NCI-H460 (cell line): ENCODE results near the gene C5orf34. TPM values are rescaled to one million over a fixed set of nuclear protein-coding genes. Genes with fewer than 3 reads are reported as not detected.
"Not testable (repeated sequence)": the region's sequence is repeated elsewhere in the genome, so short reads cannot be mapped to it uniquely, and the experiment has no call there.

ENCODE experiments used
- DNase-seq: peaks from one replicate; pipeline ENCODE4 v3.0.0-alpha.2; 2016; ENCODE audit warnings: low read depth; ENCODE audit errors: extremely low read depth
- polyA plus RNA-seq: library from polyadenylated mRNA; depleted of rRNA; stranded (reverse); fragments of >200 nt; gene quantifications from 2 replicates; pipeline ENCODE4 v1.2.3, GENCODE V29; 2014; cell fraction: nucleus; rRNA removed
- total RNA-seq: library from RNA; depleted of rRNA; stranded (reverse); fragments of >200 nt; shearing (Covaris generic); gene quantifications from 2 replicates; pipeline ENCODE4 v1.2.3, GENCODE V29; 2014; rRNA removed

C5orf34 gene, protein sequence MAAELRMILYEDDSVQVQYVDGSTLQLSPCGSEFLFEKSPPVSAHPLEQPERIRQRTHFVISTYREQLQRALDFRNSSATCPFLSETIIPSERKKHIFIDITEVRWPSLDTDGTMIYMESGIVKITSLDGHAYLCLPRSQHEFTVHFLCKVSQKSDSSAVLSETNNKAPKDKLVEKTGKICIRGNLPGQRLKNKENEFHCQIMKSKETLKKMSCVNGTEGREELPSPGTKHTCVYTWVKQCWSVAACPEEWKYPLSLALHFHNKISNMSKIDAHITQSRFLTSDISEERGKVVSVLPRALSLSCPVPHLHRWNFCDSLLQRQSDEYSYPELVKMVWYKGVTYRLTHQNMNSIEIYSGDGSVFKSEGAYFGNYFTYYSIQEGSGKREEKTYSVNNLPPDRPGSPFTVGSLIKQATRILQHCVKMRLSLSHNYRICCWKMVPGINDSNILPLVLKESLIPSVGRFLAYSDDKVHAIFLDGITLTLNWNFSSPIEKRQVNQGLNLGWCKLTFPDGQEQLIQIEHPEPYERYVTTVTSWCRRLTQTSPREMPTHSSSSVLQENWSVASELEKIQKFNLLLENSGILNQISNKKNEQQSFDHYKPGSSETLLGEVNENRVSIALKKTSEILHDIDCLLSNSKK
- 11.5 and 13.1 TPM in 2 replicates for total RNA-seq
- 28.2 and 36.7 TPM in 2 replicates for polyA plus RNA-seq

DNA sequence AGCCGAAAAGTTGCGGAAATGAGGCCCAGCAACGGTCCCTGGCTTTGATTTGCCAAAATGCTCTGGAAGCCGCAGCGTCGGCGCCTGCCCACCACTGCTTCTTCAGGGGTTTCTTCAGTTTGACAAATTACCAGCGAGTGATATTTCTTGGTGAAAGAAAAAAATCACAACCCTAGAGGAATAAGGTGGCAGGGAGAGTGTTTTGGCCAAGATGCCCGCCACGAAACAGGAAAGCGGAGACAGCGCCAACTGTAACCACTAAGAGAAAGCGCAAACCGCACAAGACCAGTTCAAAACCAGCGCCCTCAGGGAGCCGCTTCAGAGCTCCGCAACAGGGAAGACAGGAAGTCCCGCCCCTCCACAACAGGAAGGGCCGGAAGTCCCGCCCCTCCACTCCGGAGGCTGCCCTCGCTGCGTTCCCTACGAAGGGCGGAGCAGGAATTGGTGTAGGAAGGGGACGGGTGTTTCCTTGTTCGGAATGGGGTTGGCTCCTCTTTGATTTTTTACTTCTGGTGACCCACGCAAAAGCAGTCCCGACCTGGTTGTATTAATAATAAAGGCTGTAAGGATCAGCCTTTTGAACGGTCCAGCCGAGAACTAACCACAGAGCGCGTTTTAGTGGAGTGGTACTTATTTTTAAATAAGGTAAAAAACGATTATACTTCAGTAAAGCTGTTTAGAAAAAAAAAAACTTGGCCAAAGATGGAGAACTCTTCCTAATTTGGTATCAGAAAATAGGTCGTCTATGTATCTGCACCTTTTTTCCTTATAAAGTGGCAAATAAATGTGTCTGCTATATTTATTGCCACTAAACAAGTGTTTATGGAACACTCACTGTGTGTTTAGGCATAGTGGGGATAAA, at the start of gene C5orf34:
C5orf34 (minus strand) TSS at position 333 of the 862 bp plus-strand sequence. CDS start 5,809 bp downstream, outside the sequence.
- peak; percentile 95 for DNase-seq

DNA sequence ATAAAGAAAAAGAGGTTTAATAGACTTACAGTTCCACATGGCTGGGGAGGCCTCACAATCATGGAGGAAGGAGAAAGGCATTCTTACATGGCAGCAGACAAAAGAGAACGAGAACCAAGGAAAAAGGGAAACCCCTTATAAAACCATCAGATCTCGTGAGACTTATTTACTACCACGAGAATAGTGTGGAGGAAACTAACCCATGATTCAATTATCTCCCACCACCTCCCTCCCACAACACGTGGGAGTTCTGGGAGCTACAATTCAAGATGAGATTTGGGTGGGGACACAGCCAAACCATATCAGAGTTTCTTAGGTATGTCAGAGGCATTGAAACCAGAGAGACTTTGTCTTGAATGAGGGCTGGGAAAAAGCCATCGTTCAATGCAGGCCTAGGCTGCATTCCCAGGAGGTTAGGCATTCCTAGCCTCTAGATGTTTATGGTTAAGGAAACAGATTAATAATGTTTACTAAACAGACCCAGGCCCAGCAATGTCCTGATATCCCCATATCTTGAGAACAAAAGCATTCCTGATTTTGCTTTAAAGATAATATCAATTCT, 49.4 kb upstream of the C5orf34 start:
- DNase-seq: no peak

DNA sequence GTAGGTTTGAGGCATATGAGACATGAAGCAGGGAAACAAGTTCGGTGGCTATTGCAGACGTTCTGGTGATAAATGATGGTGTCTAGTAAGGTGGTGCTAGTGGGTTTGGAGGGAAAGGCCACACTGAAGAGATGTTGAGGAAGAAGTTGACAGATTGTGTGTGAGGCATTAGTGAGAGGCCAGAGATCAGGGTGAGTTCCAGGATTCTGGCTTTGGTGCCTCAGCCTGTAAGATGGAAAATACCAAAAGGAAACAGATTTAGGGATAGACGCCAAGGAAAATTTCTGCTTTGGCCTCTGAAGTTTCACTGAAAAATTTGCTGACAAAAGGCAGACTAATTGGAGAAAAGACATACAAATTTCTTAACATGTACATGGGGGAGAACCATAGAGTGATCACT, 48.4 kb upstream of the C5orf34 start:
- no peak for DNase-seq

DNA sequence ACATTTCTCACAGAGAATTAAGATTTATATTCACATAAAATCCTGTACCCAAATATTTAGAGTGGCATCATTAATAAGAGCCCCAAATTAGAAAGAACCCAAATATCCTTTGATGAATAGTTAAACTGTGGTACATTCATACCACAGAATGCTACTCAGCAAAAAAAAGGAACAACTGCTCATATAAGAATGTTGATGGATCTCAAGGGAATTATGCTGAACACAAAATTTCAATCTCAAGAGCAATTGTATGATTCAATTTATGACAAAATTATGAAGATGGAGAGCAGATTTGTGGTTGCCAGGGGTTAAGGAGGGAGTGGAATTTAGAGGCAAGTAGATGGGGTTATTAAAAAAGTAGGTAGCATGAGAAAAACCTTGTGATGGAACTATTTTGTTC, 46.4 kb upstream of the C5orf34 start:
- no peak for DNase-seq

DNA sequence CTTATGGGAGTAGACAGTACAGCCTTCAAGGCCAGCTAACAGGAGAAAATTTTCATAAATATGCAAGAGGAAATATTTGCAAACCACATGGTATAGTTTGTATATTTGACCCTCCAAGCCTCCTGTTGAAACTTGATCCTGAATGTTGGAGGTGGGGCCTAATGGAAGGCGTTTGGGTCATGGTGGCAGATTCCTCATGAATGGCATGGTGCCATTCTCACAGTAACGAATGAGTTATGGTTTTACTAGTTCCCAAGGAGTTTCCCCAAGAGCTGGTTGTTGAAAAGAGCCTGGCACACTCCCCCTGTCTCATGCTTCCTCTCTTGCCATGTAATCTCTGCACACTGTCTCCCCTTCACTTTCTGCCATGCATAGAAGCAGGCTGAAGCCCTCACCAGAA, 45.2 kb upstream of the C5orf34 start:
- no peak for DNase-seq

DNA sequence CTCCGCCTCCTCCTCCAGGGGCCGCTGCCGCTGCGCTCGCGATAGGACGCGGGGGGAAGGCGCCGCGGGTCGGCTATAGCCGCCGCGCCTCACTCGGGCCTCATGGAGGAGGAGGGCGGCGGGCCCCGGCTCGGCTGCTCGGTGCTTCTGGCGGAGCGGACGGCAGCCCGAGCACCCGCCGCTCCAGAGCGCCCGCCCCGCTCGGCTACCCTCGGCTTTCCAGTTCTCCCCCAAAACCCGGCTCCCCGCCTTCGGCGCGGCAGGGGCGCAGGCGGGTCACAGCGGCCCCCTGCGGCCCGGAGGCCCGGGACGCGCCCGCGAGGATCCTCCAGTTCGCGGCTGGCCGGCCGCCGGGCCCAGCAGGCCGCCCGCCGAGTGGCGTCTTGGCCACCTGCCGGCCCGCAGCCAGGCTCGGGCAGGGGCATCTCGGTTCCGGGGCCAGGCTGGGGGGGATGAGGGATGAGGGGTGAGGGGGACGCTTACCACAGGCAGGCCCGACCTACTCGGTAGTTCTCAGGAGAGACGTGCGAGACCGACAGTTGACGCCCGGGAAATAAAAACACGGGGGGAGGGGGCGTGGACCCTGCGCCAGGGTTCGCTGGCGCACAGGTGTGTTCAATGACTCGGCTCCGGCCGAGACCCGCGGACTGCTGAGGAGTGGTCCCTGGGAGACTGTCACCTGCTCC, 42.1 kb upstream of the C5orf34 start, which contains the start of gene PAIP1:
PAIP1 (minus strand) TSS at position 221 of the 686 bp plus-strand sequence. CDS start 231 bp downstream, outside the sequence.
- peak; percentile 79 for DNase-seq

DNA sequence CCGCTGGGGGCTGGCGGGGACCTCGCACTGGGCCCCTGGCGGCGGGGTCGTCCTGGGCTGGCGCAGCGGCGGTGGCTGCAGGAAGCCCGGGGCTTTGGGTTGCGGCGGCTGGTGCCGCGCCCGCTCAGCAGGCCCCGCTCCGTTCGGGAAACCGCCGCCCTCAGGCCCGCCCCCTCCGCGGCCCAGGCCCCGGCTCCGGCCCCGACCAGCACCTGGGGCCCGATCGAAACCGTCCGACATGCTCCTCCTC, 41.6 kb upstream of the C5orf34 start:
- not testable (repeated sequence) for DNase-seq

DNA sequence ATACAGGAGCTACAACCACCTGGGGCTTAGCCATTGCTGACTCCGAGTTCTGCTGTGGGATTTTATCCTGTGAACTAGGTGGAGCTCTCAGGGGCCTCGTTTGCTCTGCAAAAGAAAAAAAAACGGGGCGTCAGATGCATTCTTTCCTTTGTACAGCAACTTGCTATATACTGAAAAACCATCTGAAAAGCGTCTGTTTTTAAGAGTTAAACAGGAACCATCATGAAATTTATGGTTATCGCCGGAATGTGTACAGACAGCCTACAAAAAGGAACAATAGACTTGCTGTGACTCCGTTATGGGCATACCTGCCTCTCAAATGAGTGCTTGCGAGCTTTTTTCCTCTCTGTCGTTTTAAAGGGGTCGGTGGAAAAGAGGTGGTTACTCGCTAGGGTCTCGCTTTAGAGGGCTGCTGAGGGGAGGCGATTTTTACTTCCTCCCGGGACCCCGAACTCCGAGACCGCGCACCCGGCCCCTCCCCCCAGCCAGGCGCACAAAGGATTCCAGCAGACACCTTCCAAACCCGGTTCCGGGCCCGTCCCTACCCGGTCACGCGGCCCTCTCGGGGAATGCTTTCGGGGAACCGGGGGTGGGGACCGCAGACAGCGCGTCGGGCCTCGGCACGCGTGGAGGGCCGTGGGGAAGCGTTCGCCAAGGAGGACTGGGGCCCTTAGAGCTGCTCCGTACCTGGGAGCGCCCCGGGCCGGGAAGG, 41.1 kb upstream of the C5orf34 start:
- DNase-seq: peak; percentile 20

DNA sequence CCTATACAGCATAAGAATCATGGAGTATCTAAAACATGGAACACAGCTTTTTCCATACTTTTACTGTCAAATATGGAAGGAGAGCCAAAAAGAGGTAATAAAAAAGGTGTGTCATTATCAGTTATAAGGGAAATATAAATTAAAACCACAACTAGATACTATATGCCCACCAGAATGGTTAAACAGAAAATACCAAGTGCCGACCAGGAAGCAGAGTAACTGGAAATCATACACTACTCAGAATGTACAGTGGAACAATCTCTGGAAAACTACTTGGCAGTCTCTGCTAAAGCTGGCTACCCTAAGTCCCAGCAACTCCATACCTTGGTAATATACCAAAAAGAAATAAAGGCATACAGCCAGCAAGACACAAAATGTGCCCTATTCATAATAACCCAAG, 39.5 kb upstream of the C5orf34 start:
- DNase-seq: no peak

DNA sequence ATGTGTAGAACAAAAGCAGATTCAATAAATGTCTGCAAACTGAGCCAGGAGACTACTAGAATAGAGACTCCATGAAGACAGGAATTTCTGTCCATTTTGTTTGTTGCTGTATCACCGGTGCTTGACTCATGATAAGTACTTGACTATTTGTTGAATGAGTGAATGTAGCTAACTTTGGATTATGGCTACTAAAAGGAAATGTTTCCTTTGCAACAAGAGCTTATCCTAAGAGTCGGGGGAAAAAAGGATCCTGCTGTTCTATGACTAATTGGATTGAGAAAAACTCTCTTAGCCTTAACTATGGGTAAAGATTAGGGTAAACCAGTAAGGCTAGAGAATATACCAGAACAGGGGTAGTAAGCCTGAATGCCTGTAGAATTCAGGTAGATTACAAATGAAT, 38.4 kb upstream of the C5orf34 start:
- no peak for DNase-seq

DNA sequence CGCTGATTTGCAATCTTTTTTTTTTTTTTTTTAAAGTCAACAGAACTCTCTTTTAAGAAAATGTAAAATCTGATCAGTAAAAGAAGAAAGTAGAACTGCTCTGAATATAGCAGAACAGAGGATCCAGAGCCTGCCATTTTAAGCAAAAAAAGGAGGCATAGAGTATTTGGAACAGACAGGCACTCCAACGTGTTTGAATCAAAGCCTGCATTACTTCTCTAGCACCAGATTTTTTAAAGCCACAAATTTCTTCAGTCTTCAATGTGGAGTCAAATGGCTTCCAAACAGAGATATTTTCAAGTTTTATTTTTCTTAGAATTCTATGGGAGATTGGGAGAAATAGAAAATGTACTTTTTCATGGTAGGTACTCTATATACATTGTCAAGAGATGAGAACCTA, 36.8 kb upstream of the C5orf34 start:
- DNase-seq: no peak

DNA sequence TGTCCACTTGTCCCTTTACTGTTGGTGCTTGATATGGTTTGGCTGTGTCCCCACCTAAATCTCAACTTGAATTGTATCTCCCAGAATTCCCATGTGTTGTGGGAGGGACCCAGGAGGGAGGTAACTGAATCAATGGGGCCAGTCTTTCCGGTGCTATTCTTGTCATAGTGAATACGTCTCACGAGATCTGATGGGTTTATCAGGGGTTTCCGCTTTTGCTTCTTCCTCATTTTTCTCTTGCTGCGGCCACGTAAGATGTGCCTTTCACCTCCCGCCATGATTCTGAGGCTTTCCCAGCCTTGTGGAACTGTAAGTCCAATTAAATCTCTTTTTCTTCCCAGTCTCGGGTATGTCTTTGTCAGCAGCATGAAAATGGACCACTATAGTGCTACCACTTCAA, 34.3 kb upstream of the C5orf34 start:
- not testable (repeated sequence) for DNase-seq

DNA sequence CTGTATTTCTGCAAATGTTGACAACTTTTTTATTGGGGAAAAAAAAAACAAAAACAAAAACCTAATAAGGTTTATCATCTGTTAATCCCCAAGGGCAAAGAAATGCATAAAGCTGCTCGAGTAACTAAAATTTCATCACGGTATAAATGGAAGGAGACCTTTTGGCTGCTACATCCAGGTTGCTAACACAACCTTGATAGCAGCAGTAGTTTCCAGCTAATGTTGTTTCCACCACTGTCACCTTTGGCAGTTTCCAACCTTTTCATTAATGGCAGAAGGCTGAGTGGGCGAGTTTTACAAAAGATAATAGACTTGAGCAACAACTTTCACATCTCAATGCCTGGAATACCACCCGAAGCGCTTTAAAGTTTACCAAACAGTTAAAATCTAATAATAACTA, 33.4 kb upstream of the C5orf34 start:
- no peak for DNase-seq

DNA sequence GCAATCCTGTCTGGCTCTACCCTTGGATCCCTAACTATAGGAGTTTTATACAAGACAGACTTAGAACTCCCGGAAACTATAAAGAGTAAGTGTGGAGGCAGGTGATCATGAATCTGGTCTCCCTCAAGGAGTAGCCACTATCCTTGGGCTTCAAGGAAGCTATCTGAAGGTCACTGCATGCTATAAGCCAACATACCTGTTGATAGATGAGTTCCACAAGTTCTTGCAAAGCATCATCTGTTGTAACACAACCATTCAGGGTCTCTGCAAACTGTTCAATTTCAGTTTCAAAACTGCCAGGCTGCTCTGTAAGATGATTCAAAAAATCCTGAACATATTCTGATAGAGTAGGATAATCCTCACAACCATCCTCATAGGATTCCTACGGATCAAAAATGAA, 32.6 kb upstream of the C5orf34 start:
- no peak for DNase-seq

DNA sequence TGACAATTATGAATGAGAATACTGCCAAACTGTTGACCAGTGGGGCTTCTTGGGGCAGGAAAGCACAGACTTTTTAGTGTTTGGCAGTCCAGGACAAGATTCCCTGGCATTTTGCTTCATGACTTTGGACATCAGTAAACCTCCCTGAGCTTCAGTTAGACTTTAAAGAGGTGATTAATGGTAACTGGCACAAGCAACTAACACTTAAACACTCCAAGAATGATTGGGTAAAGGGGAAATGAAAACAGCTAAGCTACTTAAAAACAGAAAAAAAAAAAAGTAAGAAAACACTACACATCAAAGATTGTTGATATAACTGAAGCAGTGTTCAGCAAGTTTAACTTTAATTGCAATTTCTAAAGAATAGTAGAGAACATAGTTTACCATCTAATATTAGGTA, 28.5 kb upstream of the C5orf34 start:
- no peak for DNase-seq

DNA sequence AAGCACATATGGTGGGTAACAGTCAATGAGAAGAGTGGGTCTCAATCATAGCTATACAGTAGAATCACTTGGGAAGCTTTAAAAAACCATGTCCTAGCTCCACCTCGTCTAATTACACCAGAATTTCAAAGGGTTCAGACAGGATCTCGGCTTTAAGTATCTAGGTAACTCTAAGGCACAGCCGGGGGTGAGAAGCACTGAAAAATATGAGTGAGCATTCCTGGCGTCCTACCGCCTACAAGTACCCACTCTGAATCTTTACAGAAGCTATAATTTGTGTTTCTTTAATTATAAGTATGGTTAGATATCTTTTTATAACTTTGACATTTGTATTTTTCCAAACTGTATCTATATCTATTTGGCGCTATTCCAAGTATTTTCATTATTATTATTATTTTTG, 25.8 kb upstream of the C5orf34 start:
- DNase-seq: no peak

DNA sequence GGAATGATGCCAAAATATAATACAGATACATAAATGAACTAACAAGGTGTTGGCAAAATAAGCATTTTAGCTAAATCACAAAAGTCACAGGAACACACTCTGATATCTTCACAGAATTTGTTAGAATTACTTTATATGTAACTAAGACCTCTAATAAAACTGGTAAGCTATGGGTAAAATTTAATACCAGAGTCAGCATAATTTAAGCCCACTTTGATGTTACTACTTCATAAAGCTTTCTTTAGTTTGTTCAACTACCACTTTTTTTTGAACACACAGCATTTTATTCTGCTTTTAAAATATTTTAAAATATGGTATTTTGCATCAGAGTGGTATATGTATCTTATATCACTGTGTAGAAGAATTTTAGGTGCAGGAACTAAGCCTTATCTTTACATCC, 22.0 kb upstream of the C5orf34 start:
- DNase-seq: no peak

DNA sequence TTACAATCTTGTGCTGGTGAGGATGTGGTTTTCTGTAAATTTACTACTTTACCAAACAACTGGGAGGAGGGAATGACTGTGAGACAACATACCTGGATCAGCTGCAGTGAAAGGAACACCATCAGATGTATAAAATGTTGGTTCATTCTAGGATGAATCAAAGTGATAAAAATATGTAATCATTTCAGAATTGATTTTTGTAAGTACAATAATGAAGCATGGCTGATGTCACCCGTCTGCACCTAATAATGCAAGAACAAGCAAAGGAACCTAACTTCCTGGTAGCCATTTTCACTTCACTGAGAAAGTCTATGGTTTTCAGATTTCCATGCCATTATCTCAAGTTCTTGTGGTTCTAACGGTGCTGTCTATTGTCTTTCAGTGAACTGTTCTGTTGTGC, 18.7 kb upstream of the C5orf34 start:
- no peak for DNase-seq

DNA sequence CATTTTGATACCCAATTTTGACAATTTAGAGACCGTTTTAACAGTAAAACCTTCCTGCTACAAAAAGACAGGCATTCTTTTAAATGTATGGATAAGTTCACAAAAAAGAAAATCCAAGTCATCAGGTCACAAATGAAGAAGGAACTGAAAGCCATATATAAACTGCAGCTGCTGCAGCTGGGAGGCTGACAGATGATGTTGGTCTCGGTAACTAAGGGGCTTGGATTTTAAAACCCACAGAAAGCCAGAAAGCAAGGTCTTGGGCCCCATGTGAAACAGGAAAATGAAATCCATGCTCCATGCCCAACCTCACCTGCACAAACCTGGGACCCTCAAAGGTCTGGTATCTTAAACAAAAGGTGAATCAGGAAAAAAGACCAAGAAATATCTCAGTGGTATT, 15.7 kb upstream of the C5orf34 start:
- no peak for DNase-seq

DNA sequence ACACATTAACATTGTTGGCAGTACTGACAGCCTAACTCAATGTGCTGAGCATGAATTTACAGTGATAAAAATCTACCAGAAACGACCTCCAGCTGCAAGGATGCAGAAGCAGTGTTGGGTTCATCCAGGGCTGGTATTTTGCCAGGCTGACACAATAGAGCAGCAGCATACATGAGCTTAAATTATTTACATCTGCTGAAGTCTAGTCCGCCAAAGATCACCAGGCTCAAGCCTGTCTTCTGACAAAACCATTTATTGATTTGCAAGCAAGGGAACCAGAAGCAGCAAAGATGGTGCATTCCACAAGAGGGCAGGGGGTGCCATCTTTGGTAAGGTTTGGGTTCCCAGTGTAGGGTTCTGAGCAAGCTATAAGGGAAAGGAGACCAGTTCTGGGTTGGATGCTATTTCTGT, 8.7 kb upstream of the C5orf34 start:
- DNase-seq: no peak
